ENCODE results near the gene LOX.

- TF ChIP-seq POLR2AphosphoS5 (IDR thresholded peaks at IDR 0.05; ENCODE audit: insufficient read depth in 1 of 2, low read depth in 1 of 2) (no peak), CTCF (IDR thresholded peaks at IDR 0.05) (no peak)
Observed at GRCh38 chr5:122126756-122127321, 48.8 kb upstream of the LOX start.

All from vagina (tissue), 2 donors.